Glomerular endothelial cell (primary cell): ENCODE data around the gene GADL1. TPM values are rescaled to one million over a fixed set of nuclear protein-coding genes. Genes with fewer than 3 reads are reported as not detected.

Source experiments
- DNase-seq: peaks from one replicate; pipeline ENCODE4 v3.0.0-alpha.2; 2011; ENCODE audit warnings: low read depth, low spot score; ENCODE audit errors: extremely low read depth
- total RNA-seq: library from RNA; depleted of rRNA; stranded (reverse); fragments of >200 nt; gene quantifications from 2 replicates; pipeline ENCODE4 v1.2.3, GENCODE V29; 2015

GADL1 gene
- total RNA-seq, 1 donor from 2014 or later = 0.58 TPM

- no peak for DNase-seq
Observed at GRCh38 chr3:30819067-30819798, 75.2 kb downstream of the GADL1 start.

DNA sequence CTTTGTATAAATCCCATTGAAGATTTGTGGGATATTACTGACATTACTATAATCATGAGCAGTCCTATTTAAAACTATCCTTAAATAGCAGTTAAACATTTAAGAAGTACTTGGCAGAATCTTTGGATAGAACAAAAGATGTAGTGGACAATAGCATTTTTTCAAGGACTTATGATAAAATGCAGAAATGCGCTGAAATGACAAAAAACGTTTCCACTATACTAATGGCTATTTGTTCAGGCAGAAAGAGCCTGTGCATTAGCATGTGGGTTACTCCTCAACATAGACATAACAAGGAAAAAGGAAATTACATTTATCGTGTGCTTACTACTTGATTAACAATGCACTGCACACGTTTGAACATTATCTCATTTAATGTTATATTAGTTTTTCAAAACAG is 80.7 kb downstream of the GADL1 start:
- no peak for DNase-seq

GRCh38 chr3:30811151-30811795 is 83.2 kb downstream of the GADL1 start:
- no peak for DNase-seq

DNA sequence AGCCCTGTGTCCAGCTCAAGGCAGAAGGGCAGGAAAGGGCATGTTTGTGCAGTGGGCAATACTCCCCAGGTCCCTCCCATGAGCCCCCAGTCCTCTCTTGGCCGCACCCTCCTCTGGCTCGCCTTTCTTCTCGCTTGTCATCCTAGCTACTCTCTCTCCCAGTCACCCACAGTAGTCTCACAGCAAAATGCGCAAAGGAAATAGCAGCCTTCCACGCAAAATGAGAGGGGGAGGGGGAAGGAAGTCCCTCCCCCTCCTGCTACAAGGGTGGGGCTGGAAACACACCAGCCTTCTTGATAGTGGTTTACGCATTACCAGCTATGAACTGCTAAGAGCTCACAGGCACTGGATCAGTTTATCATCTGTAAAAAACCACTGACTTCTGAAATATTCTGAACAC is 83.8 kb downstream of the GADL1 start:
- no peak for DNase-seq

DNA sequence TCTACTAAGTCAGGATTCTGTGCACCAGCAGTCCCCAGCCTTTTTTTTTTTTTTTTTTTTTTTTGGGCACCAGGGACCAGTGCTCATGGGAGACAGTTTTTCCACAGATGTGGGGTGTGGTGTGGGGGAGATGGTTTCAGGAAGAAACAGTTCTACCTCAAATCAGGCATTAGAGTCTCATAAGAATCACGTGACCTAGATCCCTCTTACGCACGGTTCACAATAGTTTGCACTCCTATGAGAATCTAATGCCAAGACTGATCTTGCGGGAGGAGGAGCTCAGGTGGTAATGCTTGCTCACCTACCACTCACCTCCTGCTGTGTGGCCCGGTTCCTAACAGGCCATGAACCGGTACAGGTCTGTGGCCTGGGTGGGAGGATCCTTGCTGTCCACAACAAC is 88.8 kb downstream of the GADL1 start:
- DNase-seq = no peak

DNA sequence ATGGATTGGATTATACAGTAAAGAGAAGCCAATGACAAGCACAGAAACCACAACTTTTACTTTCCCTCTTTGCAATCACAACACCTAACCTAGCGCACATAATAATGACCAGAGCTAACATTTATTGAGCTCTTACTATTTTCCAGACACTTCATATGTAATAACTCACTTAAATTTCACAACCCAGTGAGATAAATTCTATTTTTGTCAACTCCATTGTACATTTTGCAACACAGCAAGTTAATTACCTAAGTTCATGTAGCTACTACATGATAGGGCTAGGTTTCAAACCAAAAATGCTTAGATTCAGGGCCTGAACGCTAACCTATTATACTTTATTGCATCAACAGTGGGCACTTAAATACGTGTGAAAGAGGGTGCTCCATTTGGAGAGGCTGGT is 89.5 kb downstream of the GADL1 start:
- DNase-seq = no peak

GRCh38 chr3:30795176-30795575 is 99.3 kb downstream of the GADL1 start:
- no peak for DNase-seq

DNA sequence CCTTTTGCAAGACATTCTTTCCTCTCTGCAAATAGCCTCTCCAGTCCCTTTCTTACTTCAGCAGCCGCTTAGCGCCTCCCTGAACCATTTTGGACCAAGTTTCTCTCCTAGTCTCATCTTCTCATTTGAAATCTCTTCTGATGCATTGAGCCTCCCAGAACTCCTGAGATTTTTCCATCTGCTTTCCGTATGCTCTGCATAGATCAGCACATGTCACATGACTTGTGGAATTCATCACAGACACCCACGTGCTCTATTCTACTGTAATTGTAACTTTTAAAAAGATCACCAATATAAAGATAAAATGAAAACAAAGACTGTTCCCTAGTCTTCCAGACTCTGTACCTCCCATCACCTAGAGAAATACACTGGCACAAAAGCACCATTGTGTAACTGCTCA is 100.7 kb downstream of the GADL1 start:
- no peak for DNase-seq

DNA sequence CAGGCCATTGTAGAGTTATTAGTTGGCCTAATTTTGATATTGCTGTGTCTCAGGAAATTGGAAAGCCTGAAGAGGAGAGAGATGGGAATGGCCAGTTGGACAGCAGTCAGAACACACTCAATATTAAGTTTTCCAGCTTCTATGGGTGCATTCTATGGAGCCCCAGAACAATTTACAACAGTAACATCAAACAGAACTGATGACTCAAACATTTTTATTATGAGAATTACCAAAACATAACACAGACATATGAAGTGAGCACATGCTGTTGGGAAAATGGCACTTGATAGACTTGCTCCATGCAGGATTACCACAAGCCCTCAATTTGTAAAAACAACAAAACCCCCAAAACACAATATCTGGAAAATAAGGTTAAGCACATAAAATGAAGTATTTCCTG is 104.3 kb downstream of the GADL1 start:
- DNase-seq = no peak

GRCh38 chr3:30786365-30786764 is 108.1 kb downstream of the GADL1 start:
- no peak for DNase-seq

DNA sequence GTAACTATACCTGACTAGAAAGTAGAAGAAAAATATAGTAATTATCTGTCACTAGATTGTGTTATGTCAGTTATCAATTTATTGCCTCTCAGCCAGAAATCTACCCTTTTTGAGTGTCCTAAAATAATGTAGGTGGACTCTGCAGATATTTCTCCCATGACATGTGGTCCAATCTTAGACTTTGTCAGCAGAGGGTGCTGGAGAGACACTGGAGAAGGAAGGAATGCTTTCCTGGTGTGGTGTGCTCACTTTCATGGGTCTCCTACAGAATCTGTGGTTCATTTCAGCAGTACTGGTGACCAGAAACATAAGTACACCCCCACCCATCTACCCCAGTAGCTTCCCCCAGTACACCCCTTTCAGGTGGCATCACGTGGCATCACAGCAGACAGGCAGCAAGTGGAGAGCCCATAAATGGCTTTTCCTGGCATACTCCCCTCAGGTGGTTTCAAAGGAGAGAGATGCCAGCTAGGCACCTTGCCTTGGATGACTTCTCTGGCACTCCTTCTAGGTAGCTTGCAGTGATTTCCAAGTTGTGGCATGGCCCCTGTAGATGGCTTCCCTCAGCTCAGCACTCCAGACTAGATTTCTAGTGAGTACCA is 114.7 kb downstream of the GADL1 start:
- DNase-seq = no peak

GRCh38 chr3:30778933-30779332 is 115.5 kb downstream of the GADL1 start:
- DNase-seq = no peak

- no peak for DNase-seq
Observed at GRCh38 chr3:30777426-30778113, 116.9 kb downstream of the GADL1 start.

- no peak for DNase-seq
Observed at GRCh38 chr3:30776186-30776815, 118.2 kb downstream of the GADL1 start.

- no peak for DNase-seq
Observed at GRCh38 chr3:30775040-30775439, 119.4 kb downstream of the GADL1 start.

DNA sequence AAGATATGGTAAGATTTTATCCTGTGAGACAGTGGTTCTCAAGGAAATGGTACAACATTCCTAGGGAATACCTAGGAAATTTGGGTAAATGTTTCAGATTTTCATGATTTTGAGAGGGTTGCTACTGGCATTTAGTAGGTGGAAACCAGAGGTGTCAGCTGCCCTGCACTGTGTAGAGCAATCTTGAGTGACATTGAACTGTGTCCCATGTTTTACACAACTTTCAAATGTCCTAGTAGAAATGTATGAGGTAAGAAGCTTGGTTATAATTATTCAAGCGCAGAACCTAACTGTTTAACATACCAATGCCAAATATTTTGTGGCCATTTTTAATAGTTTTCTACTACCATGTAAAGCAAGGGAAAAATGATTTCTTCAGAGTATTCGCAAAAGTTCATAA is 120.4 kb downstream of the GADL1 start:
- DNase-seq = no peak

- no peak for DNase-seq
Observed at GRCh38 chr3:30770387-30770786, 124.1 kb downstream of the GADL1 start.

- DNase-seq = no peak
Observed at GRCh38 chr3:30768703-30769550, 125.5 kb downstream of the GADL1 start.

DNA sequence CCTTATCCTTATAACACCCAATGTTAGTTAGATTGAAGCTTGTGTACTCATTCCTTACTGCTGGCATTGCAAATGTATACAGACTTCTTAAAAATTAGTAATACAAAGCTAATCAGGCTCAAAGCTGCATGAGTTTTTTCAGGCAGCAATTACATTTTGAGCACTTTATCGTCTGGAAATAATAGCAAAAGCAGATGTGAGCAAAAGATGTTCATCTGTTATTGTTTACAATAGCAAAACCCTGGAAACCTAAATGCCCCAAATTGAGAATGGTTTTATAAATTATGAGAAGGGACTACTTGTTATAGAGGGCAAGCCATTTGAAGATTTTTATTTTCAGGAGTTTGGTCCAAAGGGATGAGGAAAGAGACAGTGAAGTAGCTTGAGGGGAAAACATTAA is 126.4 kb downstream of the GADL1 start:
- DNase-seq = no peak

- DNase-seq = no peak
Observed at GRCh38 chr3:30766522-30766921, 127.9 kb downstream of the GADL1 start.
